PC-3 (cell line): Measurements from ENCODE around the gene TJAP1. TPM values are rescaled to one million over a fixed set of nuclear protein-coding genes. Genes with fewer than 3 reads are reported as not detected.

Source experiments
- ATAC-seq: fragments of 200-7000 bp; cut with Tn5 transposase; 2 replicates; pipeline ENCODE4 v1.9.1; 2020; ENCODE audit warnings: mild to moderate bottlenecking, moderate library complexity
- BruUV-seq: library from RNA; stranded (reverse); fragments of 400-500 nt; replicated peaks from 2 replicates; lab custom pipeline; 2021; lab: Mats Ljungman, UMichigan
- CTCF ChIA-PET: fragments of 300-600 bp; sonication (Branson Sonifier 250); formaldehyde crosslinking; loops from one replicate; lab custom pipeline; 2022; ENCODE audit warnings: antibody characterized with exemption; lab: Charles Lee
- POLR2A ChIA-PET: fragments of 300-600 bp; sonication (Branson Sonifier 250); formaldehyde crosslinking; loops from one replicate; lab custom pipeline; 2022; ENCODE audit warnings: antibody characterized with exemption; ENCODE audit not compliant: unreplicated experiment; lab: Charles Lee
- DNase-seq: peaks from one replicate; pipeline ENCODE4 v3.0.0-alpha.2; 2015
- H2AFZ ChIP-seq: fragments of 300-600 bp; sonication (generic); 2 replicates; pipeline ENCODE4 v1.6.0; 2016; ENCODE audit warnings: antibody characterized with exemption, low read length
- H3F3A ChIP-seq: fragments of 300-600 bp; sonication (generic); one replicate; pipeline ENCODE4 v1.6.0; 2017; ENCODE audit warnings: antibody characterized with exemption, low read length, control low read depth, mild to moderate bottlenecking; ENCODE audit not compliant: unreplicated experiment
- H3K27ac ChIP-seq: fragments of 300-600 bp; sonication (generic); 2 replicates; pipeline ENCODE4 v1.5.1; 2016; ENCODE audit warnings: mild to moderate bottlenecking, low read length
- H3K27me3 ChIP-seq: fragments of 300-600 bp; sonication (generic); 2 replicates; pipeline ENCODE4 v1.6.1; 2016; ENCODE audit warnings: low read length, mixed read lengths
- H3K36me3 ChIP-seq: fragments of 300-600 bp; sonication (generic); 2 replicates; pipeline ENCODE4 v1.6.1; 2016; ENCODE audit warnings: low read depth, mixed run types, low read length, mixed read lengths
- H3K4me1 ChIP-seq: fragments of 300-600 bp; sonication (generic); 2 replicates; pipeline ENCODE4 v1.5.1; 2016; ENCODE audit warnings: low read length; ENCODE audit not compliant: insufficient read depth
- H3K4me2 ChIP-seq: fragments of 300-600 bp; sonication (generic); 2 replicates; pipeline ENCODE4 v1.6.0; 2016; ENCODE audit warnings: low read length
- H3K4me3 ChIP-seq: fragments of 300-600 bp; sonication (generic); 2 replicates; pipeline ENCODE4 v1.5.1; 2016; ENCODE audit warnings: mild to moderate bottlenecking, low read length, mixed read lengths
- H3K79me2 ChIP-seq: fragments of 300-600 bp; sonication (generic); 2 replicates; pipeline ENCODE4 v1.6.1; 2017; ENCODE audit warnings: low read length, mixed read lengths
- H3K9ac ChIP-seq: fragments of 300-600 bp; sonication (generic); 2 replicates; pipeline ENCODE4 v1.6.0; 2016; ENCODE audit warnings: mild to moderate bottlenecking, low read length
- H3K9me2 ChIP-seq: fragments of 300-600 bp; sonication (generic); replicated peaks from 2 replicates; pipeline ENCODE4 v1.6.1; 2016; ENCODE audit warnings: mixed run types, low read length, mixed read lengths
- H3K9me3 ChIP-seq: fragments of 300-600 bp; sonication (generic); 2 replicates; pipeline ENCODE4 v1.6.1; 2016; ENCODE audit warnings: low read length, mixed read lengths
- H4K20me1 ChIP-seq: fragments of 300-600 bp; sonication (generic); 2 replicates; pipeline ENCODE4 v1.6.1; 2016; ENCODE audit warnings: low read length, mixed read lengths
- EZH2 ChIP-seq: fragments of 300-600 bp; sonication (generic); IDR thresholded peaks from one replicate; pipeline ENCODE4 v1.6.1; 2017; ENCODE audit warnings: antibody characterized with exemption, mild to moderate bottlenecking, low read length; ENCODE audit not compliant: unreplicated experiment
- EZH2phosphoT487 ChIP-seq: fragments of 300-600 bp; sonication (generic); IDR thresholded peaks from 2 replicates; pipeline ENCODE4 v1.6.1; 2018; ENCODE audit warnings: mild to moderate bottlenecking, antibody characterized with exemption, low read length, borderline replicate concordance
- intact Hi-C: fragments of 100-400 bp; cut with micrococcal nuclease; formaldehyde crosslinking; loops from 2 replicates; pipeline ENCODE4 v1.9.0; 2023
- total RNA-seq: library from RNA; depleted of rRNA; stranded (reverse); fragments of >200 nt; gene quantifications from 2 replicates; pipeline ENCODE4 v1.2.3, GENCODE V29; 2014
- TF ChIP-seq, protein P1 (sequence below): fragments of 300-600 bp; sonication (generic); conservative IDR thresholded peaks from 2 replicates; pipeline ENCODE4 v1.5.1; 2017; ENCODE audit warnings: antibody characterized with exemption, low read depth, mild to moderate bottlenecking, low read length

TJAP1 gene
- total RNA-seq, 1 experiment from 2014 or later, result 28.5 TPM

- Histone ChIP-seq H3K9ac (no peak overlapping the region), H3K4me2 (no peak overlapping the region), H3K27ac (no peak overlapping the region), H3K36me3 (no peaks in the 10 kb centered on the region), H3K9me2 (no peaks in the 10 kb centered on the region), H4K20me1 (no peaks in the 10 kb centered on the region), H3K4me3 (no peak overlapping the region), H3F3A (no peaks in the 10 kb centered on the region), H2AFZ (no peak overlapping the region), H3K9me3 (no peaks in the 10 kb centered on the region), H3K27me3 (no peaks in the 10 kb centered on the region), H3K4me1 (peaks cover 32% of the 10 kb centered on the region), H3K79me2 (peaks cover 31% of the 10 kb centered on the region)
- ChIA-PET POLR2A (no interaction called here), CTCF (no interaction called here)
- intact Hi-C loops, result no loop called here
- no TSS peak for BruUV-seq
- ATAC-seq (no peak), DNase-seq (no peak)
- no peak for TF ChIP-seq EZH2
- TF ChIP-seq, protein P1, sequence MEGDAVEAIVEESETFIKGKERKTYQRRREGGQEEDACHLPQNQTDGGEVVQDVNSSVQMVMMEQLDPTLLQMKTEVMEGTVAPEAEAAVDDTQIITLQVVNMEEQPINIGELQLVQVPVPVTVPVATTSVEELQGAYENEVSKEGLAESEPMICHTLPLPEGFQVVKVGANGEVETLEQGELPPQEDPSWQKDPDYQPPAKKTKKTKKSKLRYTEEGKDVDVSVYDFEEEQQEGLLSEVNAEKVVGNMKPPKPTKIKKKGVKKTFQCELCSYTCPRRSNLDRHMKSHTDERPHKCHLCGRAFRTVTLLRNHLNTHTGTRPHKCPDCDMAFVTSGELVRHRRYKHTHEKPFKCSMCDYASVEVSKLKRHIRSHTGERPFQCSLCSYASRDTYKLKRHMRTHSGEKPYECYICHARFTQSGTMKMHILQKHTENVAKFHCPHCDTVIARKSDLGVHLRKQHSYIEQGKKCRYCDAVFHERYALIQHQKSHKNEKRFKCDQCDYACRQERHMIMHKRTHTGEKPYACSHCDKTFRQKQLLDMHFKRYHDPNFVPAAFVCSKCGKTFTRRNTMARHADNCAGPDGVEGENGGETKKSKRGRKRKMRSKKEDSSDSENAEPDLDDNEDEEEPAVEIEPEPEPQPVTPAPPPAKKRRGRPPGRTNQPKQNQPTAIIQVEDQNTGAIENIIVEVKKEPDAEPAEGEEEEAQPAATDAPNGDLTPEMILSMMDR, result no peak
- TF ChIP-seq EZH2phosphoT487, result no peak
Measured at GRCh38 chr6:43475516-43475915, 1.9 kb upstream of the TJAP1 start.

GRCh38 chr6:43476746-43477145 is 624 bp upstream of the TJAP1 start:
- H3K4me1 ChIP-seq, result peaks cover 37% of the 10 kb centered on the region
- CTCF ChIA-PET, result no interaction called here

GRCh38 chr6:43478008-43478372 is 620 bp downstream of the TJAP1 start:
- Histone ChIP-seq H3K9me3 (no peaks in the 10 kb centered on the region), H3K79me2 (peaks cover 51% of the 10 kb centered on the region), H3K9me2 (no peaks in the 10 kb centered on the region), H3K9ac (peak overlapping the region; percentile 95), H3K27ac (0 out of 2 replicates have a peak overlapping the region, but pooled peaks have one; percentile 15), H3K4me1 (peaks cover 44% of the 10 kb centered on the region), H3K4me2 (peak overlapping the region; percentile 94), H4K20me1 (no peaks in the 10 kb centered on the region), H2AFZ (no peak overlapping the region), H3F3A (no peaks in the 10 kb centered on the region), H3K27me3 (no peaks in the 10 kb centered on the region), H3K36me3 (no peaks in the 10 kb centered on the region), H3K4me3 (peak overlapping the region; percentile 90)
- ChIA-PET CTCF (no interaction called here), POLR2A (no interaction called here)
- BruUV-seq, result TSS peak; percentile 61
- DNase-seq (no peak), ATAC-seq (no peak)
- intact Hi-C loops, result no loop called here
- TF ChIP-seq EZH2, result no peak
- TF ChIP-seq EZH2phosphoT487, result no peak
- TF ChIP-seq, protein P1, result no peak

More at GRCh38 chr6:43476746-43477145, 624 bp upstream of the TJAP1 start:
- Histone ChIP-seq H3K79me2 (peaks cover 38% of the 10 kb centered on the region), H3K9me2 (no peaks in the 10 kb centered on the region), H3K9ac (peak overlapping the region; percentile 95), H3K4me3 (peak overlapping the region; percentile 90), H3K27me3 (no peaks in the 10 kb centered on the region), H3K4me2 (peak overlapping the region; percentile 94), H3K36me3 (no peaks in the 10 kb centered on the region), H4K20me1 (no peaks in the 10 kb centered on the region), H3K27ac (no peak overlapping the region), H3K9me3 (no peaks in the 10 kb centered on the region), H2AFZ (peak overlapping the region; percentile 86), H3F3A (no peaks in the 10 kb centered on the region)
- POLR2A ChIA-PET, result no interaction called here
- no TSS peak for BruUV-seq
- no peak for ATAC-seq
- DNase-seq, result no peak
- no peak for TF ChIP-seq EZH2phosphoT487
- intact Hi-C loops, result loop anchor here (2.0 kb wide), 1 partner anchor 20 kb away; no protein-coding TSS in a partner anchor
